Measurements from ENCODE around the gene ERO1A.

Gene ERO1A

GRCh38 chr14:52602131-52602530 is 93.2 kb downstream of the ERO1A start:
- DNase-seq (ENCODE audit: low read depth), result no peak

- no peak for DNase-seq (ENCODE audit: low read depth)
Measured at GRCh38 chr14:52599974-52600373, 95.4 kb downstream of the ERO1A start.

GRCh38 chr14:52598568-52598967 is 96.8 kb downstream of the ERO1A start:
- DNase-seq (ENCODE audit: low read depth), result no peak

GRCh38 chr14:52596861-52597260 is 98.5 kb downstream of the ERO1A start:
- DNase-seq (ENCODE audit: low read depth), result no peak

- no peak for DNase-seq (ENCODE audit: low read depth)
Measured at GRCh38 chr14:52596320-52596719, 99.0 kb downstream of the ERO1A start.

GRCh38 chr14:52590318-52590717 is 105.0 kb downstream of the ERO1A start:
- peak; percentile 5 for DNase-seq (ENCODE audit: low read depth)
